Measurements from ENCODE around the gene NLRP6.
A peak's percentile ranks its signal among the peaks of the same experiment; 100 is the strongest.
"Not testable (repeated sequence)": the region's sequence is repeated elsewhere in the genome, so short reads cannot be mapped to it uniquely, and the experiment has no call there.

Gene NLRP6

DNA sequence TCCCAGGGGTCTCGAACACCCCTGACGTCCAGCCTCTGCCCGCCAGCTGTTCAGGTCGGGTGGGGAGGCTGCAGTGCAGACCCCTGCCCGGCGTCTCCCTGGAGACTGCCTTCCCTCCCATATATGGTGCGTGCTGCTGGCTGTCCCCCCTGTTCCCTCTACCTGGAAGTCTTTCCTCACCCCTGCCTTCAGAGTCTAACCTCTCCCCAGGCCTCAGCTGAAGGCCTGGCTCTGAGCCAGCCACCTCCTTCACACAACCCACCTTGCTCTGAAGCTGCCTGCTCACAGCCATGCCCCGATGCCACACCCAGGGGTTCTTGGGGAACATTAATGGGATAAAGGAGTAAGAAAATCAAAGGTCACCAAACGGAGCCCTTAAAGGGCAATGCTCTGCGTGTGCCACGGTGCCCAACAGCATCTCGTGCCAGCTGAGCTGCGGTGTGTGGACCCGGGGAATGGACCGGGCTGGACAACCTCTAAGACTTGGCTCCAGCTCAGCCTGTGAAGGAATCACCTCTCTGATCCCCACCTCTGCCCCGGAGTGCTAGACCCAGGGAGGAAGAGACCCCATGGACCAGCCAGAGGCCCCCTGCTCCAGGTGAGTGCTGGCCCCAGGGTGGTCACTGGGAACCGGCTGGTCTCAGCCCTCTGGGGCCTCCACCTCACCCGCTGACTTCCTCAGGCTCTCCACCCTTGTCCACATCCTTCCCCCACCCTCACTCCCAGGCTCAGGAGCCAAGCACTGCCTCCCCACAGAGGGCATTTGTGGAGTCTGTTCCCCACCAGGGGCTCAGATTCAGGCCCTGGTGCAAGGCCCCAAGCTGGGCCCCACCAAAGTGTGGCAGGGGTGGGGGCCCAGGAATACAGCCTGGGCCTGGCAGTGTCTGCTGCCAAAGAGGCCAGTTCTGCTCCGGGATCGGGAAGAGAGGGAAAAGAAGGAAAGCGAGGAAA, at the start of gene NLRP6:
Gene NLRP6, plus strand, starts transcription at position 407 of the 951 bp plus-strand sequence. Its CDS starts 163 bp downstream, at position 570.
- DNase-seq (ENCODE audit: low spot score), result no peak

DNA sequence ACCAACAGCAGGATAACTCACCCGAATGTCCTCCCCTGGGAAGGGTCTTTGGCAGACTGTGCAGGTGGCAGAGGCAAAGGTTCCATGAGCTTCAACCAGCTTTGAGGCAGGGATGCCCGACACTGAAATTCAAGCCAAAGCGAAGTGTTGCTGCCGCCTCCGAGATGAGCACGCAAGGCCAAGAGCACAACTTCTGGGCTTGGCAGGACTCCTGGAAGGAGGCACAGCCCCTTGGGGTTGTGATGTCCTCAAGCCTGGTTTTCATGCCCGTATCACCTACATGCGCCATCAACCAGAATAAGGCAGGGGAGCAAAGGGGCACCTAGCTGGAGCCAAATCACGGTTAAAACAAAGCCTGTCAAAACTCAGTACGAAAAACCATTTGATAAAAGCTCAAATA, 47.8 kb upstream of the NLRP6 start:
- DNase-seq (ENCODE audit: low spot score), result no peak

DNA sequence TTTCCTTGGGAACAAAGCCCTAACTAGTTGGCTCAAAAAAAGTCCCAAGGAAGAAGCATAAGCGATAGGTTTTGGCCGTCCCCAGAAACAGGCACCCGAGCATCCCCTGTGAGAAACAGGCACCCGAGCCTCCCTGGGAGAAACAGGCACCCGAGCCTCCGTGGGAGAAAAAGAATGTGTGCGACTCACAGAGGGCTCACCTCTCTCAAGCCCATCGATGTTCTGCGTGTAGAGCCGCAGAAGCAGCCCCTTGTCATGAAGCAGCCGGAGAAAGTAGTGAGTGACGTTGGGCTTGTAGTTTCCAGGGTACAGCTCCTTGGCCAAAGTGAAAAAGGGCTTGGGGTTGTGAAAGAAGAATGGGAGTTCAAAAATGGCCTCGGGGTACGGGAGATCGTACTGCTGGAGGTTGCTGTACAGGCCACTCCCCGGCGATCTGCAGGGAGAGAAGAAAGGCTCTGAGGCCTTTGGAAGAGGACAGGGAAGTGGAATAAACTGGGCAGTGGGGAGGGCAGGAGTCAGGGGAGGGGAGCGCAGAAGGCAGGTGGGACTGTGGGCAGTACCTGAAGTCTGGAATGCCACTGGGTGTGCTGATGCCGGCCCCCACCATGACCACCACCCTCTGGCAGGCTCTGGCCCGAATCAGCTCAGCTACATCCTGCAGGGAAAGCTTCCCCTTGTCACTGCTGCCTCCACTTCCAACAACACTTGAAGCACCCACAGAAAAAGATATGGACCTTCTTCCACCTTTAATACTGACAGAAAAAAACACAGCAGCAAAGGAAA, 45.2 kb upstream of the NLRP6 start:
- DNase-seq (ENCODE audit: low spot score), result no peak

DNA sequence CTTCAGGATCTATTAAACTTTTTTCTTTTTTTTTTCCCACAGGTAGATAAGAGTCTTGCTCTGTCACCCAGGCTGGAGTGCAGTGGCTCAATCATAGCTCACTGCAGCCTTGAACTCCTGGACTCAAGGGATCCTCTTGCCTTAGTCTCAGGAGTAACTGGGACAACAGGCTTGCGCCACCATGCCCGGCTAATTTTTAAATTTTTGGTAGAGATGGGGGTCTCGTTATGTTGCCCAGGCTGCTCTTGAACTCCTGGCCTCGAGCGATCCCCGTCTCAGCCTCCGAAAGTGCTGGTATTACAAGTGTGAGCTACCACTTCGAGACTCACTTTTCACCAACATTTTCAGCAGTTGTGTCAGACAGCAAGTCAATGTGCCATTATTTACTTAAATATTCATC, 43.0 kb upstream of the NLRP6 start:
- DNase-seq (ENCODE audit: low spot score), result no peak

DNA sequence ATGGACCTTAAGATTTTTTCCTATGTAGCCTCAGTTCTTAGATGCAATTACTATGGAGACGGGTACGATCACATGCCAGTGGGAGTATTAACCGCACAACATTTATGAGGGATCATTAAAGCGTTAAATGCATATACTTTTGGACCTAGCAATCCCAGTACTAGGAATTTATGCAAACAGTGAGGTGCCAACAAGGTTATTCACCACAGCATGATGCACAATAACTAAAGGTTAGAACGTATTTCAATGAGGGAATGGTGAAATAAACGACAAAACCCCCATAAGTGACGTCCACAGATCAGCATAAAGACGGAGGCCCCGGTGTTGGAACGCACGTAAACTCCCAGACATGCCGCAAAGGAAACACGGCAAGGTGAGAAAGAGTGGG, 42.6 kb upstream of the NLRP6 start:
- no peak for DNase-seq (ENCODE audit: low spot score)

DNA sequence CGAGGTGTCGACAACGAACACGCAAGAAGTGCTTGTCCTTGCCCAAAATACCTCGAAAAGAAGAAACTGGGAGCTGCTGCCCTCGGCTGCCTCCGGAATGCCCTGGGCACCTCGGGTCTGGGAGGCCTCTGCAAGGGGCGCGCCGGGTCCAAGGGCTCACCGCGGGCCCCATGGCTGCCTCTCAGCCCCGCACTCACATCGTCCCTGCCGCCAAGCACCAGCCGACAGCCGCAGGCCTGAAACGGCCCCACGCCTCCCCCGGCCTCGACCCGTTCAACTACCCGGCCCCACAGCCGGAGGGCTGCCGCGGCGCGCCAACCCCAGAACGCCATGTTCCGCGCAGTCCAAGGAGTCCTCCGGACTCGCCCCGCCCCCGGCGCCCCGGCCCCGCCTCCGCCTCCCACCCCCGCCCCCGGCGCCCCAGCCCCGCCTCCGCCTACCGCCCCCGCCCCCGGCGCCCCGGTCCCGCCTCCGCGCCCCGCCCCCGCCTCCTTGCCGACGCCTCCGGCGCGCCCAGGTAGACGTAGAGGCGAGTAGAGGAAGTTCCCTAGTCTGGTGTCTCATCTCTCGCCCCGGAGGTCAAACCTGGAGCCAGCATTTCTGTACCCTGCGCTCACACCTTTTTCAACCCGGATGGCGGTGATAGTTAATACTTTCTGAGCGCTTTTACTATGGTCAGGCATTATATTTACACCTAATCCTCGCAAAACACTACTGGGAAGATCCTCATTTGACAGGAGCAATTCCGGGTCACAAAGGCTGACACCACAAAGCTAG, 42.0 kb upstream of the NLRP6 start, which contains the start of gene SIRT3:
Gene SIRT3, minus strand, starts transcription at position 346 of the 777 bp plus-strand sequence. Its CDS starts 14 bp downstream, at position 332.
- peak; percentile 96 for DNase-seq (ENCODE audit: low spot score)

DNA sequence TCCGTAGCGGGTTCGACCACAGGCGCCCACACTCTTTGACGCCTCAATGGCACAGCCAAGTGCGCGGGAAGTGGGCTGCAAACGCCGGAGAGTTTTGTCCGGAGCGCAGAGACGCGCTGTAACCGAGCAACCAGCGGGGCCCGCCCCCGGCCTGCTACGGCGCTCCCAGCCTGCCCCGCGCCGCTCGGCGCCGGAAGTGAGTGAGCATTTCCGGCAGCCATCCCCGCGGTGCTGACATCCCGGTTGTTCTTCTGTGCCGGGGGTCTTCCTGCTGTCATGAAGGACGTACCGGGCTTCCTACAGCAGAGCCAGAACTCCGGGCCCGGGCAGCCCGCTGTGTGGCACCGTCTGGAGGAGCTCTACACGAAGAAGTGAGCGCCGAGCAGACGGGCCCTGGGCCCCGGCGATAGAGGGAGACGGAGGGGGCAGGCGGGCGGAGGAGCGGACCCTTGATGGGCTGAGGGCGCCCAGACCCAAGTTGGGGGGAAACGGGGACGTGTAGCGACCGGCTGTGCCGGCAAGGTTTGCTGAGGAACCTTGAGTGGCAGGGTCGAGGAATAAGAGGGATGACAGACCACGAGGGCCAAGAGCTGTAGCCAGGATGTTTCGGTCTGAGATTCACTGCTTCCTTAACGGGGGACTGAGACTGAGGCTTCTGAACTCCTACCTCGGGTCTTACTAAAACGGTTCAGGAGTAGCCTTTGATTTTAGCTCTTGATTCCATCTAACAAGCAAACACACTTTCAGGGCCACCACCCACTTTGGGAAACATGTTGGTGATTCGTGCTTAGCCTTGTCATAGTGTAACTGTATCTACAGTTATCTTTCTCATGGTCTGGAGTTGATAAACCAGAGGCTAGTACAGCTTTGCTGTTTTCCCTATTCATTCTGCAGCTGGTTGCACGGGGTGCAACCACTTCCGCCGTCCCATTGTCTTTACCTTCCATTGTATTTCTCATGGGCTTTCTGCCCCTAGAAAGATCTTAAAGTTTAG, 41.1 kb upstream of the NLRP6 start, which contains the start of gene PSMD13:
Gene PSMD13, plus strand, starts transcription at position 203 of the 994 bp plus-strand sequence. Its CDS starts 74 bp downstream, at position 277.
- DNase-seq (ENCODE audit: low spot score), result peak; percentile 92

DNA sequence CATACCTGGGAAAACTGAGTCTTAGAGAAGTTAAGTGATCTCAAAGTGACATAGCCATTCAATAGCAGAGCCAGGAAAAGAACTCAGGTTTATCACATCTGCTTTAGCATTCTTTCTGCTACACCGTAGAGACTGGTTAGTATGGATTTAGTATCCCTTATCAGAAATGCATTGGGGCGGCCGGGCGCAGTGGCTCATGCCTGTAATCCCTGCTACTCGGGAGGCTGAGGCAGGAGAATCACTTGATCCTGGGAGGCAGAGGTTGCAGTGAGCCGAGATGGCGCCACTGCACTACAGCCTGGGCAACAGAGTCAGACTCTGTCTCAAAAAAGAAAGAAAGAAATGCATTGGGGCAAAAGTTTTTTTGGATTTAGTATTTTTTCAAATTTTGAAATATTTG, 39.9 kb upstream of the NLRP6 start:
- DNase-seq (ENCODE audit: low spot score), result not testable (repeated sequence)

DNA sequence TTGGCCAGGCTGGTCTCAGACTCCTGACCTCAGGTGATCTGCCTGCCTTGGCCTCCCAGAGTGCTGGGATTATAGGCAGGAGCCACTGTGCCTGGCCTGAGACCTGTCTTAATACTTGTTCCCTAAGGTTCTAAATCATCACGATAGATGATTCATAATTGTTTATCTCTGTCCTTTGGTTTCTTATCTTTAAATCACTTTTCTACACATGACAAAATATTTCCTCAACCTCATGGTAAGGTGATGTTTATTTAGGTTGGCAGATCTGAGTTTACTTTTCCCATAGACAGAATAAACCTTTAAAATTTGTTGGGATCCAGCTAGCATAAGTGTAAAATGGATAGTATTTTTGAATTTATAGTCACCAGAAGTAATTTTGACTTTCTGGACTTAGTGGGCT, 37.9 kb upstream of the NLRP6 start:
- no peak for DNase-seq (ENCODE audit: low spot score)

DNA sequence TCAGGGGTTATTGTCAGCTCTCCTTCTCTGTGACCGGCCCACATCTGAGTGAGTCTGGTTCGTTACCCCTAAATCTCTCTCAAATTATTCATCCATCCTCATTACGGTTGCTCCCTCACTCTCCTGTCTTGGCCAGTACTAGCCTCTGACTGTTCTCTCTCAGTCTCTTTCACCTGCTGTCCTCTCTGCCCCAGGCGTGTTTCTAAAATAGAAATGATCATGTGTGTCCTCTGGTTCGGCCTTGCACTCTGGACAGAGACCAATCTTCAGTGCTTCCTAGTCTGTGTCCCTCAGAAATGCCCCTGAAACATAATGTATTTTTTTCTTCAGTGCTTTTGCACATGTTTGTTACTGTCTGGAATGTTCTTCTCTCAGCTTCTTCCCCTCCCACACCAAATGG, 36.6 kb upstream of the NLRP6 start:
- DNase-seq (ENCODE audit: low spot score), result no peak

DNA sequence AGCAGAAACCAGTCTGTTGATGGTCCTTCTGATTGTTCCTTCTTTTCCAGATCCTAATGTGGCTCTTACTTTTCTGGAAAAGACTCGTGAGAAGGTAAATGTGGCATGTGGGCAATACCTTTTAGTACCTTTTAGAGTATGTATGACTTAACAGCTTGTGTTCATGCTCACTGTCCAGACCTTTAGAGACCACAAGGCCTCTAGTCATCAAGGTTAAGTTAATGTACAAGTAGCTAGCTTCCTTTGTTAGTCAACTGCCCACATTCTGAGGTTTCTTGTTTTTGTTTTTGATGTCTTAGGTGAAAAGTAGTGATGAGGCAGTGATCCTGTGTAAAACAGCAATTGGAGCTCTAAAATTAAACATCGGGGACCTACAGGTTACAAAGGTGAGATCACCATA, 33.8 kb upstream of the NLRP6 start:
- DNase-seq (ENCODE audit: low spot score), result no peak

DNA sequence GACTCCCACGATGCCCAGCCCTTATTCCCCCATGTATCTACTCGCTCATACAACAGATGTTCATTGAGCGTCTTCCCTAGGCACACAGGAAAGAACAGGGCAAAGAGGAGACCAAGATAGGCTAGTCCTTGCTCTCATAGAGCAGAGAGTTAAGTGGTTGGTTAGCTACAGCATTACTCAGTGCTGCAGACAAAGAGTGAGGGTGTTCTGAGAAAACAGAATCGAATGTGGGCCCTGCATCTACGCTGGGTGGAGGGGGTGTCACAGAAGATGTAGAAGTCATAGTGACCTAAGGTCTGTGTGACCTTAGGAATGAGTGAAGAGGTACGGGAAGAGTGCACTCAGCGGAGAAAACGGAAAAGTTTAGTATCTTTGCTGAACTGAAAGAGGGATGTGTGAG, 29.1 kb upstream of the NLRP6 start:
- no peak for DNase-seq (ENCODE audit: low spot score)

DNA sequence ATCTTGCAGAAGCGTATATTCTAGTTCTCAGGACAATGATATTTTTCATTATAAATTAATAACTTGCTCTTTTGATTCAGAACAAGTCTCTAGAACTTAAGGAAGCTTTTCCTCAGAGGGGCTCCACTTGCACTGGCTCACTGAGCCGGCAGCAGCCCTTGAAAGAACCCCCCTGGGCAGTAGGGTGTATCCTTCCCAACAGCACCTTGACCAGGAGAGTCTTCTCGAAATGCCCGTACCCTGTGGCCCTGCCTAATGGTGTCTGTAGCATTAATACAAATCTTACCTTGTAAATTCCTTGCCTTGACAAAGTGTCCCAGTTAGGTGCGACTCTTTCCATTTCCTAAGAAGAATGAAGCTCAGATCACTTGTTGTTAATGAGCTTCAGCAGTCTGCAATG, 27.9 kb upstream of the NLRP6 start:
- DNase-seq (ENCODE audit: low spot score), result no peak

DNA sequence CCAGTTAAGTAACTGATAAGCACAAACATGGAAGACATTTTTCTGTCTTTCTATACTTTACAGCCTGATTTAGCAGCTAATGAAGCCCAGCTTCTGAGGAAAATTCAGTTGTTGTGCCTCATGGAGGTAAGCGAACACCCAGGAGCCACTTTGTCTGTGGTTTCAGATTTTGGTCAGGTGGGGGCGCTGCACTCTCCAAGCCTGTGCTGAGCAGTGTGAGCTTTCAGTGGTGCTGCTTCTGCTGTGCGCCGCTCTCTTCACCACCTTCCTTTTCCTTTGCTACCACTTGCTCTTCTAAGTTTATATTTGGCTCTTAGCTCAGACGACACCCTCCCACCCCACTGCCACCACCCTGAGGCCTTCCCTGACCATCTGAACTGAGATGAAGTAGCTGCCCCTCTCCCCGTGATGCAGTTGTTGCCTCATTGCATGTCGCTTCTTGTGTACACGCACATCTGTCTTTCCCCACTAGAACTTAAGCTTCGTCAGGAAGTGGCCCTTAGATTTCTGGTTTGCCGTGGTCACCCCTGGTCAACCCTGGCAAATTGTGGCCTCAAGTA, 27.4 kb upstream of the NLRP6 start:
- DNase-seq (ENCODE audit: low spot score), result peak; percentile 31

DNA sequence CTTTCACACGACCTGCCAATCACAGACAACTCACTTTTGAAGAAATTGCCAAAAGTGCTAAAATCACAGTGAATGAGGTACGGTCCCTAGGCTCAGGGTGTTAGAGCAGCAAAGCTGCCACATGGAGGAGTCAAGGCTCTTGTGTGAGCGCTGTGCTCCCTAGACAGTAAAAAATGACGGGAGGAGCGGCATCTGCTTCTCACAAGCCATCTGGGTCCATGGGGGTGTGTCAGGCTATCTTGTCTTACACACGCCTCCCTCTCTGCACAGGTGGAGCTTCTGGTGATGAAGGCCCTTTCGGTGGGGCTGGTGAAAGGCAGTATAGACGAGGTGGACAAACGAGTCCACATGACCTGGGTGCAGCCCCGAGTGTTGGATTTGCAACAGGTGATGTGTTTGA, 26.7 kb upstream of the NLRP6 start:
- no peak for DNase-seq (ENCODE audit: low spot score)

DNA sequence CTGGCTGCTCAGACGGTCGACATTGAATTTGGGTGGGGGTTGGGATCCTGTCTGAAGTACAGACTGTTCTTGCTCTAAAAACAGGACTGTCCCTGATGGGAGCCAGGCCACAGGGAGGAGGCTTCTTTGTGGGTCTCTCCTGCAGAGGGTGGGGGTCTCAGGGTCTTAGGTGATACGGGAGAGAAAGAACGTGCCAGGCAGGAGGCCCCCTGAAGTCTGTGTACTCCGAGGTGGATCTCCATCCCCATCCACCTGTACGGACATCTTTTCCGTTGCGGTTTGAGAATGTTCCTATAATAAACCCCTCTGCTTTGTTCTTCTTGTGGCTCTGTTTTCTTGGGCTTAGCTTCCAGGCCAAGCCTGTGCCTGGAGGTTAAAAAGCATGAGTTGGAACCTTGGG, 25.5 kb upstream of the NLRP6 start:
- DNase-seq (ENCODE audit: low spot score), result no peak

DNA sequence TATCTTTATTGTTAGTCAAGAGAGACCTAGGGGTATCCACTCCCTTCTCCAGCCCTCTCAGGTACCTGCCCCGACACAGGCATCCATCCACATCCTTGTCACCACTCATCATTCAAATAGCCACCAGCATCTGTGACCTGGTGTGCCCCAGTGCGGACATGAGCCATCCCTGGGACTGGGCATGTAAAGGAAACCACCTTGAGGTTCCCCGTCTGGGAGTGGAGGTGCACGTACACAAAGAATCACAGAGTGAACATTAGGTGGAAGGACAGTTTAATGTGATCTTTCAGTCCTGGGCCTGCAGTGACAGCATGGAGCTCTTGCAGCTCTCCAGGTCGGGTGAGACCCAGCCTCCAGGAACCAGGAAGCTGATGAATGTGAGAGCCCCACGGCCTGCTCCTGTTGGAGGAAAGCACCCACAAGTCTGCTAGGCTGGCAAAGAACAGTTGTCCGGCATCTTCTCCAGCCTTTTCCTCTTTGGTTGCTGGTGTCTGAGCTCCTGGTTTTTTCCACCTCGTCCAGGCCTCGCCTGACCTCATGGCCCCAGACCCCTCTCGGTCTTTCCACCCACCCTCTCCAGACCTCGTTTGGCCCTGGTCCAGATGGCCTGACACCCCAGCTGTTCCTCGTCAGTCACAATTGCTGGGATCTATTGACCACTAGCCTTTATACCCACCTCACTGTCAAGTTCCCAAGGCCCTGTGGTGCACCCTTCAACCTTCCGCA, 24.9 kb upstream of the NLRP6 start:
- DNase-seq (ENCODE audit: low spot score), result no peak

DNA sequence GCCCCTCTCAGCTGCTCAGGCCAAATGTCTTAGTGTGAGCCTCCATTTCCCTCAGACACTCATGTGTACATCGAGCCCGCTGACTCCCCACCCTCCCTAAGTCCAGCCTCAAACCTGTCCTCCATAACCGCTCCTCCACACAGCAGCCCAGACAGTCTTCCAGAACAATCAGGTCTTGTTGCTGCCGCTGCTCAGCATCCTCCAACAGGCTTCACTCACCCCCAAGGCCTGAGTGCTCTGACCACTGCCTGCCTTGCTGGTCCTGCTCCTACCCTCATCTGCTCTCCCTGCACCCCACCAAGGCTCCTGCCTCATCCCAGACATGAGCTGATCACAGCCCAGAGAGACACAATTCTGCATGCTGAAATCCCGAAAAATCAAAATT, 24.3 kb upstream of the NLRP6 start:
- DNase-seq (ENCODE audit: low spot score), result no peak

DNA sequence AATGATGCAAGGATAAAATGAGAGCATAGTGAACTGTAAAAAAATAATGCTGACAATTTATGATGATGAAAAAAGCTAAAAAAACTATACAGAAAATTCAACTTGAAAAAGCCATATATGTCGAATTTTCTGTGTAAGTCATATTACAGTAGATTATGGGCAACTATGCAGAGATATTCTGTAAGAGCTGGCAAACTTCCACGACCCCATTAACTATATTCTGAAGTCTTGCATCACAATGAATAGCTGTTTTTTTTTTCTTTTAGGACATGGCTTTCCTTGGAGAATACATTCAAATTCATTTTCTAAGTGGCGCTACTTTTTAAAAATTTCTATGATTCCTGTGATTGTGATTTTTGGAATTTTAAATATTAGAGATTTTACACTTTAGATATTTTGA, 23.0 kb upstream of the NLRP6 start:
- no peak for DNase-seq (ENCODE audit: low spot score)

DNA sequence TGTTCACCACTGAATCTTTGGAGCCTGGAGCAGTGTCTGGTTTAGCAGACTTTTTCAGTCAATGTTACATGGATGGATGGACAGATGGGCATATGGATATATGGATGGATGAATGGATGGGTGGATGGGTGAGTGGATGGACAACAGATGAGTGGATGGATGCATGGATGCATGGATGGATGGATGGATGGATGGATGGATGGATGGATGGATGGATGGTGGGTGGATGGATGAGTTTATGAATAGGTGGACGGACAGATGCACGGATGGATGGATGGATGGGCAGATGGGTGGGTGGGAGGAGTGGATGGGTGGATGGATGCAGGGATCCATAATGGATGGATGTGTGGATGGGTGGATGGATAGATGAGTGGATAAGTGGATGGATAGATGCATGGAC, 22.4 kb upstream of the NLRP6 start:
- DNase-seq (ENCODE audit: low spot score), result no peak

Data from germinal center (tissue), 1 donor.